ENCODE data around the gene SNAI3. TPM values are rescaled to one million over a fixed set of nuclear protein-coding genes. Genes with fewer than 3 reads are reported as not detected.

The SNAI3 gene
- total and polyA plus RNA-seq, 2 donors (not counting 1 experiment from before 2014, with no cell fraction given), result 6.5 to 8.8 TPM

DNA sequence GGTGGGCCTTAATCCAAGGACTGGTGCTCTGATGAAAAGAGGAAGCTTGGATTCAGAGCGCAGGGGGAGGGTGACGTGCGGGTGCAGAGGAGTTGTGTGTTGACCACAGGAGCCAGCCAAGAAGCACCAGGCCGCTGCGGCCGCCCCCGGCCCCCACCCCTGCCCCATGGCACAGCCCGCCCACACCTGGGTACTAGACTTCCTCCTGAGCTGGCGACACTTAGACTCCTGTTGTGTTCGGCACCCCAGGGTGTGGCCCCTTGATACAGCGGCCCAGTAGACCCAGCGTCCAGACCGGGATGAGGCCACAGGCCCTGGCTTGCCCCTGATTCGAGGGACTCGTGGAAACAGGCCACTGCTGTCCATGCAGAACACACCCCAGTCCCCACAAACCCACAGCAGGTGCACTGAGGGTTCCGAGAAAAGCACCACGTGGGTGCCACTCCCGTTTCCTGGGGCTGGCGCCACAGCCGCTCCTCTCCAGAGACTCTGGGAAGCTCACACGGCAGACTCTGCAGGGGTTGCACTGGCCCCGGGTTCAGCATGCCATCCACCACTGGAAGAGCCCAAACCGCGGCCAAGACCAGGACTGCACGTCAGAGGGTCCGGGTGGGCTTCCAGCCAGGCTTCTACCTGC lies 5.7 kb upstream of the SNAI3 start:
- Histone ChIP-seq H3K9me3 (ENCODE audit: control extremely low read depth in 1 of 3, control insufficient read depth in 2 of 3, insufficient read depth in 1 of 3, low read length in 2 of 3) (peaks cover 0 to 4% (median 0%) of the 10 kb centered on the region in 3 donors), H4K20me1 (ENCODE audit: control insufficient read depth, insufficient read depth, low read length, poor library complexity, severe bottlenecking) (peaks cover 13% of the 10 kb centered on the region), H2AFZ (ENCODE audit: insufficient read depth, low read depth, low read length, poor library complexity, severe bottlenecking) (no peak overlapping the region), H3K9ac (ENCODE audit: low read length) (peak overlapping the region; percentile 23), H3K36me3 (replicated peaks in 1 of 2; ENCODE audit: control extremely low read depth in 1 of 2, control insufficient read depth in 1 of 2, extremely low read depth in 1 of 2, insufficient read depth in 2 of 2, low read length in 1 of 2) (peaks cover 0 to 21% of the 10 kb centered on the region in 2 experiments), H3K79me2 (ENCODE audit: control insufficient read depth, insufficient read depth, low read length) (peaks cover 6% of the 10 kb centered on the region), H3K4me3 (ENCODE audit: control extremely low read depth in 1 of 5, extremely low read depth in 1 of 5, insufficient read depth in 1 of 5, low read depth in 2 of 5, low read length in 4 of 5) (peak overlapping the region in 1 of 5 experiments; percentile 12), H3K4me2 (replicated peaks; ENCODE audit: low read depth, low read length, poor library complexity, severe bottlenecking) (peak overlapping the region; percentile 73), H3K27me3 (replicated peaks in 1 of 4; ENCODE audit: control extremely low read depth in 1 of 4, control insufficient read depth in 3 of 4, insufficient read depth in 4 of 4, low read length in 3 of 4) (no peaks in the 10 kb centered on the region), H3K4me1 (ENCODE audit: control insufficient read depth in 2 of 2, insufficient read depth in 2 of 2, low read length in 2 of 2) (peaks cover 20 to 39% of the 10 kb centered on the region in 2 donors), H3K27ac (ENCODE audit: low read length in 2 of 2) (no peak overlapping the region)
- ATAC-seq (ENCODE audit: low read depth) (peak; percentile 58), DNase-seq (peak; percentile 58)
- Mint-ChIP-seq H3K27me3 (no peaks in the 10 kb centered on the region), H3K9me3 (ENCODE audit: insufficient read depth) (no peaks in the 10 kb centered on the region), H3K4me3 (peak overlapping the region; percentile 69), H3K4me1 (peaks cover 27% of the 10 kb centered on the region), H3K27ac (peak overlapping the region; percentile 76)
- CTCF ChIA-PET, result interaction anchor here (1.3 kb wide), 1 partner anchor 45 kb away, joined by 4 read pairs; no protein-coding TSS in a partner anchor
- intact Hi-C loops (cut with micrococcal nuclease), result no loop called here
- POLR2A ChIA-PET, result interaction anchor here (1.4 to 1.7 kb wide), 2 partner anchors 9 to 10 kb away, joined by 8 to 9 read pairs; no protein-coding TSS in a partner anchor
- WGBS (ENCODE audit: insufficient coverage), result 16% methylated on average over 26 of the region's 26 CpGs
- TF ChIP-seq EZH2 (IDR thresholded peaks at IDR 0.05; ENCODE audit: borderline replicate concordance, insufficient read depth, low read depth, low read length, poor library complexity, severe bottlenecking), result no peak
- TF ChIP-seq, protein P1, sequence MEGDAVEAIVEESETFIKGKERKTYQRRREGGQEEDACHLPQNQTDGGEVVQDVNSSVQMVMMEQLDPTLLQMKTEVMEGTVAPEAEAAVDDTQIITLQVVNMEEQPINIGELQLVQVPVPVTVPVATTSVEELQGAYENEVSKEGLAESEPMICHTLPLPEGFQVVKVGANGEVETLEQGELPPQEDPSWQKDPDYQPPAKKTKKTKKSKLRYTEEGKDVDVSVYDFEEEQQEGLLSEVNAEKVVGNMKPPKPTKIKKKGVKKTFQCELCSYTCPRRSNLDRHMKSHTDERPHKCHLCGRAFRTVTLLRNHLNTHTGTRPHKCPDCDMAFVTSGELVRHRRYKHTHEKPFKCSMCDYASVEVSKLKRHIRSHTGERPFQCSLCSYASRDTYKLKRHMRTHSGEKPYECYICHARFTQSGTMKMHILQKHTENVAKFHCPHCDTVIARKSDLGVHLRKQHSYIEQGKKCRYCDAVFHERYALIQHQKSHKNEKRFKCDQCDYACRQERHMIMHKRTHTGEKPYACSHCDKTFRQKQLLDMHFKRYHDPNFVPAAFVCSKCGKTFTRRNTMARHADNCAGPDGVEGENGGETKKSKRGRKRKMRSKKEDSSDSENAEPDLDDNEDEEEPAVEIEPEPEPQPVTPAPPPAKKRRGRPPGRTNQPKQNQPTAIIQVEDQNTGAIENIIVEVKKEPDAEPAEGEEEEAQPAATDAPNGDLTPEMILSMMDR (IDR thresholded peaks at IDR 0.05), result no peak

All from B cell (primary cell).